ENCODE results near the gene ANKRD12.
A peak's percentile ranks its signal among the peaks of the same experiment; 100 is the strongest.

Gene ANKRD12

DNA sequence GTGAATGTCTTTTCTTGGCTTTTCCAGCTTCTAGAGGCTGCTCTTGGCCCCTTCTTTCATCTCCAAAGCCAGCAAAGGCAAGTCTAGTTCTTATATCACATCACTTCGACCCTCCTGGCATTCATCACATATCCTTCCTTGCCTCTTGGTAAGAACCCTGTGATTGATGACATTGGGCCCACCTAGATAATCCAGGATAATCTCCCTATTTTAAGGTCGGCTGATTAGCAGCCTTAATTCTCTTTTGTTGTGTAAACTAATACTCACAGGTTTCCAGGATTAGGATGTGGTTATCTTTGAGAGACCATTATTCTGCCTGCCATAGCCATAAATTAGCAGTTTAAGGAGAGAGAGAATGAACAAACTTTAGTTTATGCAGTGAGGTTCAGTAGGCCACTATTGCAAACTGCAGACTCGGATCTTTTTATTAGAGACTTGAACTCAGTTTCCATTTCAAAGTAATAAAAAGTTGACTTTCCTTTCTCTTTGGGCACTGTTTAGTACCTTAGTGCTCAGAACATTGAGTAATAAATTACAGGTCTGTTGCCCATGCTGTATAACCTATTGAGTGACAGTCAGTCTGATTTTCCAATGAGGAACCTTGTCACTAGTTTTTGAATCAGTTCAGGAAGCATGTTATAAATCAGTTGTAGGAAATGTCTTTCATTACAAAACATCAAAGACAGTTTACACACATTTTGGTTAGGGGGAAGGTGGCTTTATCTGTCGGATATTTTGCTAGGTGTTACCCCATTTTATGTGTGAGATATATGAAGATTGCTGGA is 29.6 kb upstream of the ANKRD12 start:
- H3K36me3 ChIP-seq (ENCODE audit: control insufficient read depth, insufficient read depth, low read length): peaks cover 15% of the 10 kb centered on the region

GRCh38 chr18:9108911-9109310 is 27.7 kb upstream of the ANKRD12 start:
- H3K4me3 ChIP-seq (ENCODE audit: low read depth, low read length): no peak overlapping the region
- no peaks in the 10 kb centered on the region for H3K9me3 ChIP-seq (ENCODE audit: control insufficient read depth, insufficient read depth, low read length)
- H3K9ac ChIP-seq (ENCODE audit: low read depth, low read length): no peak overlapping the region
- H3K27me3 ChIP-seq (ENCODE audit: control insufficient read depth, insufficient read depth, low read length): no peaks in the 10 kb centered on the region
- peaks cover 68% of the 10 kb centered on the region for H3K4me1 ChIP-seq (ENCODE audit: control insufficient read depth, insufficient read depth, low read length)
- peak overlapping the region; percentile 54 for H3K27ac ChIP-seq (ENCODE audit: low read depth, low read length)
- H3K36me3 ChIP-seq (ENCODE audit: control insufficient read depth, insufficient read depth, low read length): peaks cover 15% of the 10 kb centered on the region

More for the DNA sequence above, 29.6 kb upstream of the ANKRD12 start:
- Histone ChIP-seq H3K9me3 (ENCODE audit: control insufficient read depth, insufficient read depth, low read length) (no peaks in the 10 kb centered on the region), H3K27ac (ENCODE audit: low read depth, low read length) (peak overlapping the region; percentile 54), H3K4me1 (ENCODE audit: control insufficient read depth, insufficient read depth, low read length) (peaks cover 65% of the 10 kb centered on the region), H3K4me3 (ENCODE audit: low read depth, low read length) (peak overlapping the region; percentile 96), H3K27me3 (ENCODE audit: control insufficient read depth, insufficient read depth, low read length) (no peaks in the 10 kb centered on the region), H3K9ac (ENCODE audit: low read depth, low read length) (no peak overlapping the region)

DNA sequence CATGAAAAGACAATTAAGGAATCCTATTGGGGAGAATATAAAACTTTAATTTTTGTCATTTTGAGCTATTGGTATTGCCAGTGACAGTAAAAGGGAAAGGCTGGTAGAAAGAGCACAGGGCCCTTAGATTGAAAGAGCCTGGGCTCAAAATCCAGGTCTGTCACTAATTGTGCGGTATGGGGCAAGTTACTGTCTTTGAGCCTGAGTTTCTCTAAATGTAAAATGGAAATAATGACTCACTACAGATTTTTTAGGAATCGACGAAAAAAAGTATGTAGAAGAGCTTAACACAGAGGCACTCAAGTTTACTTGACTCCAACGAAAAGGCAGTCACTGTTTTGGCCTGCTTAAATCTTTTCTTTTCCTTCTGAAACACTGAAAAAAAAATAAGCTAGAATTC is 27.1 kb upstream of the ANKRD12 start:
- Histone ChIP-seq H3K9me3 (ENCODE audit: control insufficient read depth, insufficient read depth, low read length) (no peaks in the 10 kb centered on the region), H3K27ac (ENCODE audit: low read depth, low read length) (peak overlapping the region; percentile 9), H3K36me3 (ENCODE audit: control insufficient read depth, insufficient read depth, low read length) (peaks cover 14% of the 10 kb centered on the region), H3K27me3 (ENCODE audit: control insufficient read depth, insufficient read depth, low read length) (no peaks in the 10 kb centered on the region), H3K4me1 (ENCODE audit: control insufficient read depth, insufficient read depth, low read length) (peaks cover 64% of the 10 kb centered on the region), H3K9ac (ENCODE audit: low read depth, low read length) (no peak overlapping the region), H3K4me3 (ENCODE audit: low read depth, low read length) (peak overlapping the region; percentile 21; the same call in 1 of the 2 replicates)

- H3K9me3 ChIP-seq (ENCODE audit: control insufficient read depth, insufficient read depth, low read length): no peaks in the 10 kb centered on the region
- no peak overlapping the region for H3K27ac ChIP-seq (ENCODE audit: low read depth, low read length)
- no peak overlapping the region for H3K9ac ChIP-seq (ENCODE audit: low read depth, low read length)
- peaks cover 44% of the 10 kb centered on the region for H3K4me1 ChIP-seq (ENCODE audit: control insufficient read depth, insufficient read depth, low read length)
- H3K4me3 ChIP-seq (ENCODE audit: low read depth, low read length): no peak overlapping the region
- H3K27me3 ChIP-seq (ENCODE audit: control insufficient read depth, insufficient read depth, low read length): no peaks in the 10 kb centered on the region
- peaks cover 19% of the 10 kb centered on the region for H3K36me3 ChIP-seq (ENCODE audit: control insufficient read depth, insufficient read depth, low read length)
These were observed 23.0 kb upstream of the ANKRD12 start for GRCh38 chr18:9113468-9114149.

DNA sequence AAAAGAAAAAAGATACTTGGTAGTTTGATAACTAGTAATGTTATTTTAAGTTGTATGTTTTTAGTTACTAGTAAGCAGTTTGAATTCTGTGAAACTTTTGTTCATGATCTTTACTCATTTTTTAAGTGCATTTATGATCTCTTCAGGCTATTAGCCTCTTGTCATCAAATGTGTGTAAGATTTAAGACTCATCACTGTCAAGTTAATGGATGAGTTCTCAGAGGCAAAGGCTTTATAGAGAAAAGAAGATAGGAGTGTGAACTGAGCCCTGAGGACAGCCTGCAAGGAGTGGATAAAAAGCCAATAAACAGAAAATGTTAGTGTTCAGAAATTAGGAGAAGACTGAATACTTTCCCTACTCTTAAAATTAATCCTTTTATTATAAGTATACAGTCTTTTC is 20.6 kb upstream of the ANKRD12 start:
- no peaks in the 10 kb centered on the region for H3K9me3 ChIP-seq (ENCODE audit: control insufficient read depth, insufficient read depth, low read length)
- H3K9ac ChIP-seq (ENCODE audit: low read depth, low read length): no peak overlapping the region
- H3K36me3 ChIP-seq (ENCODE audit: control insufficient read depth, insufficient read depth, low read length): peaks cover 38% of the 10 kb centered on the region
- H3K27ac ChIP-seq (ENCODE audit: low read depth, low read length): no peak overlapping the region
- H3K4me1 ChIP-seq (ENCODE audit: control insufficient read depth, insufficient read depth, low read length): peaks cover 23% of the 10 kb centered on the region
- no peak overlapping the region for H3K4me3 ChIP-seq (ENCODE audit: low read depth, low read length)
- no peaks in the 10 kb centered on the region for H3K27me3 ChIP-seq (ENCODE audit: control insufficient read depth, insufficient read depth, low read length)

DNA sequence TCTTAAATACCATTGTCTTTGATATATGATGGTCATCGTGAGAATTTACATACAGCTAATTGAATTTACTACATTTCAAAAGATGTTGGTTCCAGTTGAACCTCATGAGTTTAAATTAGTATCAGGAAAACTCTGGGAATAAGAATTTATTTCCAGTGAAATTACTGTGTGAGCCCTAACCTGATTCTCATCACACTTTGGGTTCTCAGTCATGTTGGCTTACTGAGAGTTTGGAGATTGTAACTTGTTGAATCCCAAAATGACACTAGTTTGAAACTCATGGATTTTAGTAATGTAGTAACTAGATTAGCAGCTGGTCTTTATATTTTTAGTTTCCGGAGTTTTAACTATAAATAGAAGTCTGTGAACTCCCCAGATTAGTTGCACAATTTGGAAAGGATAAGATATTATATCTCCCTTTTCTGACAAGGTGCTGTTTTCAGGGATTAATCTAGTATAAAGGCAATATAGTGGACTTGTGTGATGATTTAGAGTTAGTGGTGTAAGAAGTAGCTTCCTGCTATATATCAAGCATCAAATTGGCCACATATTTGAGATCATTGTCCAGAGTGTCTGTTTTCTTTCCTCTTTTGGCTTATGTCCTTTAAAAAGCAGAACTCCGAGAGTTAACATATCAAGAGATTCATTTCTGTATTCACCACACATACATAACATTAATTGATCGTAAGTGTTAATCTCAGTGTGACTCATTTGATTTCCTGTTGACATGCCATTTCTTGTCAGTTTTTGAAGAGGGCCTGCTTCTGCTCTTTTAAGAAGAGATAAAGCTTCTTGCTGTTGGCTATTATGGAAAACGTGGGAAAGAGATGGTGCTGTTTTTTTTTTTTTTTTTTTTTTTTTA is 18.4 kb upstream of the ANKRD12 start:
- Histone ChIP-seq H3K27ac (ENCODE audit: low read depth, low read length) (peak overlapping the region; percentile 36), H3K9ac (ENCODE audit: low read depth, low read length) (no peak overlapping the region), H3K4me3 (ENCODE audit: low read depth, low read length) (no peak overlapping the region), H3K27me3 (ENCODE audit: control insufficient read depth, insufficient read depth, low read length) (no peaks in the 10 kb centered on the region), H3K4me1 (ENCODE audit: control insufficient read depth, insufficient read depth, low read length) (peaks cover 19% of the 10 kb centered on the region), H3K36me3 (ENCODE audit: control insufficient read depth, insufficient read depth, low read length) (peaks cover 58% of the 10 kb centered on the region), H3K9me3 (ENCODE audit: control insufficient read depth, insufficient read depth, low read length) (no peaks in the 10 kb centered on the region)

DNA sequence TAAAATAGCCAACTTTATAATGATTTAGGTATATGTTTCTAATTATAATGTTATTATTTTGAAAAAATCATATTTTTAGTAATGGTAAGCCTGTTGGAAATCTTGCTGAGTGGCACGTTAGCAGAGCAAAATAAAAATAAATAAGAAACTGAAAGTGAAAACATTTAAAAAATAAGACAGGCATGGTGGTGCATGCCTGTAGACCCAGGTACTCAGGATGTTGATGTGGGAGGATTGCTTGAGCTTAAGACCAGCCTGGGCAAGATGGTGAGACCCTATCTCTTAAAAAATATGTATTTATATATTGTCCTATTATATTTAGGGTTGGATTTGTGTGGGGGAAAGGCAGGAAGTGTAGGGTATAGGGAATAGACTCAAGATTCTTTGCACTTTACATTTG is 15.8 kb upstream of the ANKRD12 start:
- Histone ChIP-seq H3K36me3 (ENCODE audit: control insufficient read depth, insufficient read depth, low read length) (peaks cover 73% of the 10 kb centered on the region), H3K4me1 (ENCODE audit: control insufficient read depth, insufficient read depth, low read length) (peaks cover 17% of the 10 kb centered on the region; the same call in 1 of the 2 replicates), H3K9me3 (ENCODE audit: control insufficient read depth, insufficient read depth, low read length) (no peaks in the 10 kb centered on the region), H3K27me3 (ENCODE audit: control insufficient read depth, insufficient read depth, low read length) (no peaks in the 10 kb centered on the region), H3K27ac (ENCODE audit: low read depth, low read length) (no peak overlapping the region), H3K9ac (ENCODE audit: low read depth, low read length) (no peak overlapping the region), H3K4me3 (ENCODE audit: low read depth, low read length) (no peak overlapping the region)

DNA sequence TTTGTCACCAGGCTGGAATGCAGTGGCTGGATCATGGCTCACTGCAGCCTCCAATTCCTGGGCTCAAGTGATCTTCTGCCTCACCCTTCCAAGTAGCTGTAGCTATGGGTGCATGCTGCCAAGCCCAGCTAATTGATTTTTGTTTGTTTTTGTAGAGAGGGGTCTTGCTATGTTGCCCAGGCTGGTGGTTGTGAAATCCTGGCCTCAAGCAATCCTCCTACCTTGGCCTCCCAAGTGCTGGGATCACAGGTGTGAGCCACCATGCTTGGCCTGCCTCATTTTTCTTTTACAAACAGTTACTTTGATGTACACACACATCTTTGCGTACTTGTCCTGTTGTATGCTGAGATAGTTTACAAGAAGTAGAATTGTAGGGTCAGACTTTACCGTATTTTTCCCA is 13.1 kb upstream of the ANKRD12 start:
- Histone ChIP-seq H3K36me3 (ENCODE audit: control insufficient read depth, insufficient read depth, low read length) (peaks cover 92% of the 10 kb centered on the region), H3K9me3 (ENCODE audit: control insufficient read depth, insufficient read depth, low read length) (no peaks in the 10 kb centered on the region), H3K27me3 (ENCODE audit: control insufficient read depth, insufficient read depth, low read length) (no peaks in the 10 kb centered on the region), H3K4me1 (ENCODE audit: control insufficient read depth, insufficient read depth, low read length) (no peaks in the 10 kb centered on the region; the same call in 1 of the 2 replicates), H3K4me3 (ENCODE audit: low read depth, low read length) (no peak overlapping the region), H3K27ac (ENCODE audit: low read depth, low read length) (no peak overlapping the region), H3K9ac (ENCODE audit: low read depth, low read length) (no peak overlapping the region)

GRCh38 chr18:9124824-9125223 is 11.8 kb upstream of the ANKRD12 start:
- Histone ChIP-seq H3K27ac (ENCODE audit: low read depth, low read length) (no peak overlapping the region), H3K36me3 (ENCODE audit: control insufficient read depth, insufficient read depth, low read length) (peaks cover 92% of the 10 kb centered on the region), H3K4me1 (ENCODE audit: control insufficient read depth, insufficient read depth, low read length) (no peaks in the 10 kb centered on the region), H3K4me3 (ENCODE audit: low read depth, low read length) (no peak overlapping the region), H3K9ac (ENCODE audit: low read depth, low read length) (no peak overlapping the region), H3K27me3 (ENCODE audit: control insufficient read depth, insufficient read depth, low read length) (no peaks in the 10 kb centered on the region), H3K9me3 (ENCODE audit: control insufficient read depth, insufficient read depth, low read length) (no peaks in the 10 kb centered on the region)

- Histone ChIP-seq H3K4me1 (ENCODE audit: control insufficient read depth, insufficient read depth, low read length) (no peaks in the 10 kb centered on the region), H3K4me3 (ENCODE audit: low read depth, low read length) (no peak overlapping the region), H3K27me3 (ENCODE audit: control insufficient read depth, insufficient read depth, low read length) (no peaks in the 10 kb centered on the region), H3K36me3 (ENCODE audit: control insufficient read depth, insufficient read depth, low read length) (peaks cover 92% of the 10 kb centered on the region), H3K9me3 (ENCODE audit: control insufficient read depth, insufficient read depth, low read length) (no peaks in the 10 kb centered on the region), H3K9ac (ENCODE audit: low read depth, low read length) (no peak overlapping the region), H3K27ac (ENCODE audit: low read depth, low read length) (no peak overlapping the region)
These were observed 10.2 kb upstream of the ANKRD12 start for GRCh38 chr18:9126337-9126736.

All from HUES48 (cell line).